HCT116 (cell line): Measurements from ENCODE around the gene OOSP4B. TPM values are rescaled to one million over a fixed set of nuclear protein-coding genes. Genes with fewer than 3 reads are reported as not detected.
A peak's percentile ranks its signal among the peaks of the same experiment; 100 is the strongest.

Experiments
- ATAC-seq: fragments of 200-7000 bp; cut with Tn5 transposase; 2 replicates; pipeline ENCODE4 v1.9.1; 2020; ENCODE audit warnings: mild to moderate bottlenecking, moderate library complexity
- BruUV-seq: library from RNA; stranded (reverse); fragments of 400-500 nt; replicated peaks from 2 replicates; lab custom pipeline; 2021; lab: Mats Ljungman, UMichigan
- CTCF ChIA-PET: fragments of 300-600 bp; sonication (Branson Sonifier 250); formaldehyde crosslinking; loops from one replicate; lab custom pipeline; 2021; ENCODE audit warnings: antibody characterized with exemption; lab: Charles Lee
- POLR2A ChIA-PET: fragments of 300-600, 350-600 bp; sonication (Branson Sonifier 250); formaldehyde crosslinking; loops from one replicate; lab custom pipeline; 2021; ENCODE audit warnings: antibody characterized with exemption; lab: Charles Lee
- RAD21 ChIA-PET, 2 experiments: fragments of 300-600 bp; sonication (Branson Sonifier 250); formaldehyde crosslinking; loops; one replicate each; lab custom pipeline; 2023; ENCODE audit warnings: low total read pairs in 2 of 2; ENCODE audit not compliant: uncharacterized antibody in 2 of 2, unreplicated experiment in 2 of 2, low non-redundant PET in 1 of 2; lab: Charles Lee
- DNase-seq: peaks from one replicate; pipeline ENCODE4 v3.0.0-alpha.2; 2010; ENCODE audit warnings: low read depth, low spot score
- H2AFZ ChIP-seq: fragments of 200-600 bp; shearing (Covaris generic), sonication (generic); 2 replicates; pipeline ENCODE4 v1.6.1; 2017; ENCODE audit warnings: low read depth, mixed run types, mixed read lengths, antibody characterized with exemption, low read length; ENCODE audit not compliant: poor library complexity, severe bottlenecking
- H3K27ac ChIP-seq: 2 replicates; pipeline ENCODE4 v1.5.1; 2012; ENCODE audit warnings: low read depth, low read length
- H3K27me3 ChIP-seq: fragments of 200-600 bp; sonication (generic); 2 replicates; pipeline ENCODE4 v1.6.1; 2016; ENCODE audit warnings: mixed run types, low read length, mixed read lengths; ENCODE audit not compliant: insufficient read depth
- H3K36me3 ChIP-seq, 2 experiments: fragments of 200-500 bp in 1 of 2; fragments of 200-600 bp in 1 of 2; sonication (Bioruptor generic) in 1 of 2; sonication (generic) in 1 of 2; 2 replicates each; pipeline versions ENCODE4 v1.5.1 to v1.6.1; 2014 to 2016; ENCODE audit warnings: low read length in 2 of 2, inconsistent platforms in 1 of 2, mixed read lengths in 1 of 2, mixed run types in 1 of 2; ENCODE audit not compliant: insufficient read depth in 2 of 2, control insufficient read depth in 1 of 2
- H3K4me1 ChIP-seq, 2 experiments: fragments of 200-600 bp in 1 of 2; sonication (generic) in 1 of 2; 2 replicates each; pipeline versions ENCODE4 v1.5.1 to v1.6.1; 2012 to 2017; ENCODE audit warnings: low read length in 2 of 2, inconsistent platforms in 1 of 2, mild to moderate bottlenecking in 1 of 2, mixed read lengths in 1 of 2, mixed run types in 1 of 2, moderate library complexity in 1 of 2; ENCODE audit not compliant: insufficient read depth in 2 of 2, control insufficient read depth in 1 of 2
- H3K4me2 ChIP-seq: fragments of 200-600 bp; sonication (generic); 2 replicates; pipeline ENCODE4 v1.6.1; 2017; ENCODE audit warnings: mixed run types, low read length, mixed read lengths
- H3K4me3 ChIP-seq, 2 experiments: fragments of 200-600 bp in 1 of 2; sonication (generic) in 1 of 2; replicated peaks in 1 of 2; 2 replicates each; pipeline ENCODE4 v1.5.1; 2011 to 2016; ENCODE audit warnings: low read length in 2 of 2, control low read depth in 1 of 2, low read depth in 1 of 2, mild to moderate bottlenecking in 1 of 2, mixed read lengths in 1 of 2, mixed run types in 1 of 2
- H3K79me2 ChIP-seq: fragments of 200-600 bp; sonication (generic); 2 replicates; pipeline ENCODE4 v1.6.1; 2017; ENCODE audit warnings: mild to moderate bottlenecking, mixed run types, low read length, moderate library complexity, mixed read lengths; ENCODE audit not compliant: insufficient read depth
- H3K9ac ChIP-seq: fragments of 200-600 bp; sonication (generic); 2 replicates; pipeline ENCODE4 v1.6.1; 2016; ENCODE audit warnings: low read length, mixed read lengths
- H3K9me2 ChIP-seq: fragments of 200-600 bp; sonication (generic), shearing (Covaris generic); 2 replicates; pipeline ENCODE4 v1.6.1; 2017; ENCODE audit warnings: mixed run types, mild to moderate bottlenecking, moderate library complexity; ENCODE audit not compliant: insufficient read depth
- H3K9me3 ChIP-seq, 2 experiments: fragments of 200-500 bp in 1 of 2; fragments of 200-600 bp in 1 of 2; sonication (Bioruptor generic) in 1 of 2; sonication (generic) in 1 of 2; 2 replicates each; pipeline ENCODE4 v1.6.1; 2014 to 2017; ENCODE audit warnings: low read length in 2 of 2, mixed read lengths in 2 of 2, inconsistent platforms in 1 of 2, low read depth in 1 of 2, mild to moderate bottlenecking in 1 of 2, mixed run types in 1 of 2, moderate library complexity in 1 of 2; ENCODE audit not compliant: control insufficient read depth in 1 of 2, insufficient read depth in 1 of 2
- H4K20me1 ChIP-seq: fragments of 200-600 bp; sonication (generic), shearing (Covaris generic); 2 replicates; pipeline ENCODE4 v1.6.1; 2017; ENCODE audit warnings: mixed run types, mild to moderate bottlenecking, moderate library complexity; ENCODE audit not compliant: insufficient read depth
- EGR1 ChIP-seq: IDR thresholded peaks from 2 replicates; pipeline ENCODE4 v1.6.1; 2012; ENCODE audit warnings: low read depth
- EZH2phosphoT487 ChIP-seq: fragments of 200-600 bp; IDR thresholded peaks from 2 replicates; pipeline ENCODE4 v1.6.1; 2018; ENCODE audit warnings: antibody characterized with exemption, borderline replicate concordance
- FOSL1 ChIP-seq: IDR thresholded peaks from 2 replicates; pipeline ENCODE4 v1.6.1; 2012; ENCODE audit warnings: low read depth
- JUND ChIP-seq: IDR thresholded peaks from 2 replicates; pipeline ENCODE4 v1.6.1; 2012
- RAD21 ChIP-seq: IDR thresholded peaks from 2 replicates; pipeline ENCODE4 v1.6.1; 2012; ENCODE audit warnings: low read depth, mild to moderate bottlenecking
- SIN3A ChIP-seq: IDR thresholded peaks from 2 replicates; pipeline ENCODE4 v1.6.1; 2012; ENCODE audit warnings: low read depth
- intact Hi-C: fragments of 100-400 bp; cut with micrococcal nuclease; formaldehyde crosslinking; loops from 2 replicates; pipeline ENCODE4 v1.10.0; 2022
- total RNA-seq: library from RNA; stranded (reverse); gene quantifications from one replicate; pipeline ENCODE4 v1.2.1, GENCODE V29; 2021; ENCODE audit not compliant: unreplicated experiment
- TF ChIP-seq, protein P1 (sequence below): IDR thresholded peaks from 2 replicates; pipeline ENCODE4 v1.6.1; 2011; ENCODE audit warnings: mild to moderate bottlenecking, low read length, moderate library complexity; ENCODE audit not compliant: insufficient replicate concordance; ENCODE audit errors: extremely low read depth
- TF ChIP-seq, protein P2 (sequence below): IDR thresholded peaks from 2 replicates; pipeline ENCODE4 v1.6.1; 2012

The OOSP4B gene
- total RNA-seq, 1 experiment from 2014 or later, result not detected

DNA sequence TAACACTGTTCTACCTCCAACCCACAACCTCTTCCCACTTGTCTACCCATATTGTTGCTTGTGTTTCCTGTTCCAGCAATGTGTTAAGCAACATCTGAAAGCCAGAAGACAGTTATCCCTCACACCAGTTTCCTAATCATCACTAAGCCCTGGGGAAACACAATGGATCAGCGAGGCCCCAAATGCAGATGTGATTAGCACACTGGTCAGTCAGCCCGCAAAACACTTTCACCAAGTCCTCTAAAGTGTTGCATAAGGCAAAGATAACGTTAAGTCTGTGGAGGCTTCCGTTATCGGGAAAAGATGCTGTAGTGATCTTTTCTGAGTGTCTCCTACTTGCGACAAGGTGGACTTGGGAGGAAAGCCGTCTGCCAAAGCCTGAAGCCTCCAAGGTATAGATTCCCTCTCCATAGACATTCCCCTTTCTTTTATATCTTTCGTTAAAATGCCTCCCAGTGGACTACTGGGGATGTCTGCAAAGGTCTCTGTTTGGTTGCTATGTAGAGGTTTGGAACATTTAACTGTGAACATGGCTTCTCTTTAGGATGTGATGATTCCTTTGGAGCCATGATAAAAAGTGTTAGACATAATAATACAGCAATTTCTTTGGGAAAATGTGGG is 39.5 kb downstream of the OOSP4B start, which contains the start of gene MS4A3:
Gene MS4A3, plus strand, starts transcription at position 317 of the 621 bp plus-strand sequence. CDS start 4,496 bp downstream, outside the sequence.
- H3K9me2 ChIP-seq, result no peaks in the 10 kb centered on the region
- no peaks in the 10 kb centered on the region for H3K4me1 ChIP-seq
- intact Hi-C loops, result no loop called here
- H3K4me2 ChIP-seq, result no peak within 1 kb of the TSS
- POLR2A ChIA-PET, result no interaction called here
- RAD21 ChIA-PET, result no interaction called here
- H3K4me3 ChIP-seq, result no peak within 1 kb of the TSS
- no peaks in the 10 kb centered on the region for H4K20me1 ChIP-seq
- no peak within 1 kb of the TSS for H3K9ac ChIP-seq
- no peaks in the 10 kb centered on the region for H3K9me3 ChIP-seq
- ATAC-seq (no peak), DNase-seq (no peak)
- H2AFZ ChIP-seq, result no peak within 1 kb of the TSS
- no peaks in the 10 kb centered on the region for H3K79me2 ChIP-seq
- no TSS peak for BruUV-seq
- no peaks in the 10 kb centered on the region for H3K36me3 ChIP-seq
- H3K27ac ChIP-seq, result no peak within 1 kb of the TSS
- CTCF ChIA-PET, result no interaction called here
- no peak for TF ChIP-seq SIN3A
- TF ChIP-seq, protein P1, sequence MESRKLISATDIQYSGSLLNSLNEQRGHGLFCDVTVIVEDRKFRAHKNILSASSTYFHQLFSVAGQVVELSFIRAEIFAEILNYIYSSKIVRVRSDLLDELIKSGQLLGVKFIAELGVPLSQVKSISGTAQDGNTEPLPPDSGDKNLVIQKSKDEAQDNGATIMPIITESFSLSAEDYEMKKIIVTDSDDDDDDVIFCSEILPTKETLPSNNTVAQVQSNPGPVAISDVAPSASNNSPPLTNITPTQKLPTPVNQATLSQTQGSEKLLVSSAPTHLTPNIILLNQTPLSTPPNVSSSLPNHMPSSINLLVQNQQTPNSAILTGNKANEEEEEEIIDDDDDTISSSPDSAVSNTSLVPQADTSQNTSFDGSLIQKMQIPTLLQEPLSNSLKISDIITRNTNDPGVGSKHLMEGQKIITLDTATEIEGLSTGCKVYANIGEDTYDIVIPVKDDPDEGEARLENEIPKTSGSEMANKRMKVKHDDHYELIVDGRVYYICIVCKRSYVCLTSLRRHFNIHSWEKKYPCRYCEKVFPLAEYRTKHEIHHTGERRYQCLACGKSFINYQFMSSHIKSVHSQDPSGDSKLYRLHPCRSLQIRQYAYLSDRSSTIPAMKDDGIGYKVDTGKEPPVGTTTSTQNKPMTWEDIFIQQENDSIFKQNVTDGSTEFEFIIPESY, result no peak
- no peak for TF ChIP-seq EGR1
- no peak for TF ChIP-seq RAD21
- TF ChIP-seq JUND, result no peak
- TF ChIP-seq, protein P2, sequence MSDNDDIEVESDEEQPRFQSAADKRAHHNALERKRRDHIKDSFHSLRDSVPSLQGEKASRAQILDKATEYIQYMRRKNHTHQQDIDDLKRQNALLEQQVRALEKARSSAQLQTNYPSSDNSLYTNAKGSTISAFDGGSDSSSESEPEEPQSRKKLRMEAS, result no peak
- no peaks in the 10 kb centered on the region for H3K27me3 ChIP-seq

DNA sequence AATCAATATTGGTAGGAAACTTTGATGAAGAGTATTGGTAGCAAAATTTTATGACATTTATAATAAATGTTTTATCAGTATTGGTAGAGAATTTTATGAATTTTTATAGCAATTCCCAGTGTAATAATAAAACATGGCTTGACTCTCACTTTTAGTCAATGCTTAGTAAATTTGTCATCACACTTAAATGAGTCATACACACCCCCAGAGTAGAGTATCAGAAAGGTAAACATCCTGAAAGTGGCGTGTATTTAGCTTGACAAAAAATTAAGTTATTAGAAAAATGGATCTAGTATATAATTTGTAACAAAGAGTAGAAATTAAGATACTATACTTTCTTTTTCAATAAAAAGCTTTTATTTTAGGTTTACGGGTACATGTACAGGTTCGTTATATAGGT is 42.1 kb downstream of the OOSP4B start:
- POLR2A ChIA-PET, result no interaction called here
- no peaks in the 10 kb centered on the region for H3K4me1 ChIP-seq

More for the DNA sequence above, 42.1 kb downstream of the OOSP4B start:
- no TSS peak for BruUV-seq
- TF ChIP-seq EZH2phosphoT487 (no peak), FOSL1 (0 out of 2 replicates have a peak, but pooled peaks have one; percentile 12)
- H3K4me3 ChIP-seq, result no peak overlapping the region
- H3K36me3 ChIP-seq, result no peaks in the 10 kb centered on the region
- no peak overlapping the region for H3K4me2 ChIP-seq
- H3K79me2 ChIP-seq, result no peaks in the 10 kb centered on the region
- no peak overlapping the region for H3K9ac ChIP-seq
- ATAC-seq, result no peak
- H2AFZ ChIP-seq, result no peak overlapping the region
- ChIA-PET RAD21 (no interaction called here), CTCF (no interaction called here)
- H3K27ac ChIP-seq, result no peak overlapping the region
- H4K20me1 ChIP-seq, result no peaks in the 10 kb centered on the region
- DNase-seq, result no peak
- intact Hi-C loops, result no loop called here
- H3K27me3 ChIP-seq, result no peaks in the 10 kb centered on the region
- H3K9me3 ChIP-seq, result no peaks in the 10 kb centered on the region
- H3K9me2 ChIP-seq, result no peaks in the 10 kb centered on the region
